Peyer's patch (tissue), 4 donors: Measurements from ENCODE around the gene ACADL. TPM values are rescaled to one million over a fixed set of nuclear protein-coding genes. Genes with fewer than 3 reads are reported as not detected.

Experiments used
- DNase-seq, 3 donors: peaks; one replicate each; pipeline ENCODE4 v3.0.0-alpha.2; 2017 to 2019
- H3K27ac ChIP-seq, 4 donors: fragments of 200-600 bp; sonication (generic); one replicate each; pipeline ENCODE4 v1.5.1; 2016 to 2019
- H3K27me3 ChIP-seq, 2 donors: fragments of 200-600 bp; sonication (generic); one replicate each; pipeline ENCODE4 v1.5.1; 2019
- H3K36me3 ChIP-seq, 3 donors: fragments of 200-600 bp; sonication (generic); one replicate each; pipeline ENCODE4 v1.5.1; 2016 to 2019
- H3K4me1 ChIP-seq, 4 donors: fragments of 200-600 bp; sonication (generic); one replicate each; pipeline ENCODE4 v1.5.1; 2016 to 2019
- H3K4me3 ChIP-seq, 4 donors: fragments of 200-600 bp; sonication (generic); 1 replicate in 3 of 4; 2 replicates in 1 of 4; pipeline ENCODE4 v1.5.1; 2016 to 2019; ENCODE audit warnings: mild to moderate bottlenecking in 1 of 4
- H3K9me3 ChIP-seq, 4 donors: fragments of 200-600 bp; sonication (generic); one replicate each; pipeline ENCODE4 v1.5.1; 2016 to 2019; ENCODE audit warnings: mild to moderate bottlenecking in 1 of 4
- POLR2A ChIP-seq, 2 donors: fragments of 450-650 bp; IDR thresholded peaks; one replicate each; pipeline ENCODE4 v1.5.1; 2017; ENCODE audit warnings: antibody characterized with exemption in 2 of 2, mild to moderate bottlenecking in 2 of 2, moderate library complexity in 2 of 2
- total RNA-seq, 4 donors: library from RNA; depleted of rRNA; stranded (reverse); fragments of >200 nt; gene quantifications; one replicate each; pipeline ENCODE4 v1.1.0, GENCODE V29; 2016
- TF ChIP-seq, protein P1 (sequence below), 6 experiments: fragments of 450-650 bp in 4 of 6; fragments of 200-600 bp in 2 of 6; sonication (generic) in 1 of 6; IDR thresholded peaks; one replicate each; pipeline ENCODE4 v1.5.1; 2017 to 2019; ENCODE audit warnings: antibody characterized with exemption in 6 of 6, mild to moderate bottlenecking in 3 of 6, moderate library complexity in 1 of 6

Gene ACADL
- total RNA-seq, 4 donors from 2014 or later, result 0.54 to 2.5 TPM; not detected in 2

GRCh38 chr2:210250622-210251021 is 25.4 kb upstream of the ACADL start:
- no peaks in the 10 kb centered on the region for H3K36me3 ChIP-seq
- no peaks in the 10 kb centered on the region for H3K27me3 ChIP-seq
- no peak overlapping the region for H3K4me3 ChIP-seq
- no peaks in the 10 kb centered on the region for H3K9me3 ChIP-seq
- no peaks in the 10 kb centered on the region for H3K4me1 ChIP-seq
- TF ChIP-seq, protein P1, sequence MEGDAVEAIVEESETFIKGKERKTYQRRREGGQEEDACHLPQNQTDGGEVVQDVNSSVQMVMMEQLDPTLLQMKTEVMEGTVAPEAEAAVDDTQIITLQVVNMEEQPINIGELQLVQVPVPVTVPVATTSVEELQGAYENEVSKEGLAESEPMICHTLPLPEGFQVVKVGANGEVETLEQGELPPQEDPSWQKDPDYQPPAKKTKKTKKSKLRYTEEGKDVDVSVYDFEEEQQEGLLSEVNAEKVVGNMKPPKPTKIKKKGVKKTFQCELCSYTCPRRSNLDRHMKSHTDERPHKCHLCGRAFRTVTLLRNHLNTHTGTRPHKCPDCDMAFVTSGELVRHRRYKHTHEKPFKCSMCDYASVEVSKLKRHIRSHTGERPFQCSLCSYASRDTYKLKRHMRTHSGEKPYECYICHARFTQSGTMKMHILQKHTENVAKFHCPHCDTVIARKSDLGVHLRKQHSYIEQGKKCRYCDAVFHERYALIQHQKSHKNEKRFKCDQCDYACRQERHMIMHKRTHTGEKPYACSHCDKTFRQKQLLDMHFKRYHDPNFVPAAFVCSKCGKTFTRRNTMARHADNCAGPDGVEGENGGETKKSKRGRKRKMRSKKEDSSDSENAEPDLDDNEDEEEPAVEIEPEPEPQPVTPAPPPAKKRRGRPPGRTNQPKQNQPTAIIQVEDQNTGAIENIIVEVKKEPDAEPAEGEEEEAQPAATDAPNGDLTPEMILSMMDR (IDR thresholded peaks at IDR 0.05), result no peak
- no peak for TF ChIP-seq POLR2A (IDR thresholded peaks at IDR 0.05)
- no peak overlapping the region for H3K27ac ChIP-seq
- DNase-seq, result no peak

DNA sequence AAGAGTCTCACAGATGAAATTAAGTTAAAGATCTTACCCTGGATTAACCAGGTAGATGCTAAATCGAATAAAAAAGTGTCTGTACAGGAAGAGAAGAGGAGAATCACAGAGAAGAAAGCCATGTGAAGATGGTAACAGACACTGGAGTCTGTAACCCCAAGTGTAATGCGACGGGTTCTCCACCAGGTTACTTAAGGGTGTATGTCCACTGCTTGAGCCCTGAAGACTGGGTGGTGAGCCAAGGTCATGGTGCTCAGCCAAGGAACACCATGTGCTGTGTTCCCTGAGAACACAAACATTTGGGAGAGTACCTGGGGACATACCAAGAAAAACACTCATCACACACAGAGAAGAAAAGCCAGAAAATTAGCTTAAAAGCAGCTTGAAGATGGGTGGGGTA is 8.2 kb upstream of the ACADL start:
- Histone ChIP-seq H3K27ac (no peak overlapping the region), H3K4me3 (no peak overlapping the region), H3K4me1 (no peaks in the 10 kb centered on the region), H3K36me3 (no peaks in the 10 kb centered on the region), H3K9me3 (no peaks in the 10 kb centered on the region), H3K27me3 (no peaks in the 10 kb centered on the region)
- DNase-seq, result no peak
- TF ChIP-seq, protein P1 (IDR thresholded peaks at IDR 0.05), result no peak
- no peak for TF ChIP-seq POLR2A (IDR thresholded peaks at IDR 0.05)

GRCh38 chr2:210230984-210231383 is 5.7 kb upstream of the ACADL start:
- H3K36me3 ChIP-seq, result no peaks in the 10 kb centered on the region
- DNase-seq, result no peak
- H3K4me3 ChIP-seq, result no peak overlapping the region
- H3K27ac ChIP-seq, result no peak overlapping the region
- TF ChIP-seq POLR2A (IDR thresholded peaks at IDR 0.05), result no peak
- TF ChIP-seq, protein P1 (IDR thresholded peaks at IDR 0.05), result no peak
- H3K27me3 ChIP-seq, result peaks cover 0 to 3% of the 10 kb centered on the region in 2 donors
- H3K4me1 ChIP-seq, result no peaks in the 10 kb centered on the region
- H3K9me3 ChIP-seq, result no peaks in the 10 kb centered on the region

DNA sequence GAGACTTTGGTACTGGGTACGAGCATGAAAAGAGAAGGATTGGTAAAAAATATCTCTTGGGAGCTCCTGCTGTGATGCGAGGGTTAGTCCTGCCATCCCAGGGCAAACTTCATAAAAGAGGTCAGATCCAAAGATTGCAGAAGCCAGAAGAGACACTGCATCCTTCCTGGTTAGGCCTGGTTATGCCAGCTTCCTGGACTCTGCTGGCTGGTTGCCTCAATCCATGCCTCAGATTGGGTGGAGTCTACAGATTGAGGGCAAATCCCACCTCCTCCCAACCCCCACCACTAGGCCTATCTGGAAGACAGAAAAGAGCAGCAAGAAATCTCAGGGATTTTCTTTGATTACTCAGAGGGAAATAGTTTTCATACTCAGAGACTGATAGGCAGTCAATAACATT is 5.3 kb upstream of the ACADL start:
- TF ChIP-seq, protein P1 (IDR thresholded peaks at IDR 0.05), result no peak
- TF ChIP-seq POLR2A (IDR thresholded peaks at IDR 0.05), result no peak
- no peak for DNase-seq
- H3K27ac ChIP-seq, result no peak overlapping the region
- H3K27me3 ChIP-seq, result peaks cover 0 to 5% of the 10 kb centered on the region in 2 donors
- H3K4me3 ChIP-seq, result no peak overlapping the region
- no peaks in the 10 kb centered on the region for H3K9me3 ChIP-seq
- H3K4me1 ChIP-seq, result no peaks in the 10 kb centered on the region
- no peaks in the 10 kb centered on the region for H3K36me3 ChIP-seq

GRCh38 chr2:210228586-210228985 is 3.3 kb upstream of the ACADL start:
- TF ChIP-seq POLR2A (IDR thresholded peaks at IDR 0.05), result no peak
- Histone ChIP-seq H3K4me3 (no peak overlapping the region), H3K9me3 (no peaks in the 10 kb centered on the region), H3K4me1 (no peaks in the 10 kb centered on the region), H3K27me3 (peaks cover 0 to 5% of the 10 kb centered on the region in 2 donors), H3K36me3 (no peaks in the 10 kb centered on the region), H3K27ac (no peak overlapping the region)
- no peak for DNase-seq

- Histone ChIP-seq H3K36me3 (no peaks in the 10 kb centered on the region), H3K4me3 (no peak overlapping the region), H3K27me3 (peaks cover 0 to 5% of the 10 kb centered on the region in 2 donors), H3K4me1 (no peaks in the 10 kb centered on the region), H3K27ac (no peak overlapping the region), H3K9me3 (no peaks in the 10 kb centered on the region)
- no peak for DNase-seq
- no peak for TF ChIP-seq POLR2A (IDR thresholded peaks at IDR 0.05)
- TF ChIP-seq, protein P1 (IDR thresholded peaks at IDR 0.05), result no peak
Observed at GRCh38 chr2:210227290-210228088, 2.2 kb upstream of the ACADL start.
